ENCODE measurements around the gene DLG1. TPM values are rescaled to one million over a fixed set of nuclear protein-coding genes. Genes with fewer than 3 reads are reported as not detected.

DLG1 gene
- total RNA-seq, 1 experiment from 2014 or later: 127 TPM

DNA sequence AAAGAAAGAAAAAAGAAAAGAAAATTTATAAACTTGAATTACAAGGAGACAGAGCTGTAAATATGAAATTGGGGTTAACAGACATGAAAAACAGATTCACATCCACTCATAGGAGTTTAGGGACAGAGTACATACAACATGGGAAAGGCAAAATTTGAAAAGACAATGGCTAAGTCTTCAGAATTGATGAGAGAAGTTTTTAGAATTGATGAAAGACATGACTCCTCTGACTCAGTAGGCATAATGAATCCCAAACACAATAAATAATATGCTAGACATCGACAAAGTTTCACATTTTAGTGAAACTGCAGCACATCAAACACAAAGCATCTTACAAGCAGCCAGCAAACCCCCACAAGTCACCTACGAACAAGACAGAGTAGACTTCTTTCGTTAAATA, 184.4 kb downstream of the DLG1 start:
- TF ChIP-seq, protein P1, sequence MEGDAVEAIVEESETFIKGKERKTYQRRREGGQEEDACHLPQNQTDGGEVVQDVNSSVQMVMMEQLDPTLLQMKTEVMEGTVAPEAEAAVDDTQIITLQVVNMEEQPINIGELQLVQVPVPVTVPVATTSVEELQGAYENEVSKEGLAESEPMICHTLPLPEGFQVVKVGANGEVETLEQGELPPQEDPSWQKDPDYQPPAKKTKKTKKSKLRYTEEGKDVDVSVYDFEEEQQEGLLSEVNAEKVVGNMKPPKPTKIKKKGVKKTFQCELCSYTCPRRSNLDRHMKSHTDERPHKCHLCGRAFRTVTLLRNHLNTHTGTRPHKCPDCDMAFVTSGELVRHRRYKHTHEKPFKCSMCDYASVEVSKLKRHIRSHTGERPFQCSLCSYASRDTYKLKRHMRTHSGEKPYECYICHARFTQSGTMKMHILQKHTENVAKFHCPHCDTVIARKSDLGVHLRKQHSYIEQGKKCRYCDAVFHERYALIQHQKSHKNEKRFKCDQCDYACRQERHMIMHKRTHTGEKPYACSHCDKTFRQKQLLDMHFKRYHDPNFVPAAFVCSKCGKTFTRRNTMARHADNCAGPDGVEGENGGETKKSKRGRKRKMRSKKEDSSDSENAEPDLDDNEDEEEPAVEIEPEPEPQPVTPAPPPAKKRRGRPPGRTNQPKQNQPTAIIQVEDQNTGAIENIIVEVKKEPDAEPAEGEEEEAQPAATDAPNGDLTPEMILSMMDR (IDR thresholded peaks at IDR 0.05; ENCODE audit: unreplicated experiment): no peak
- intact Hi-C loops (cut with micrococcal nuclease; ENCODE audit: unreplicated experiment): no loop called here
- BruUV-seq (replicated peaks): no TSS peak
- no peaks in the 10 kb centered on the region for H3K27me3 Mint-ChIP-seq (ENCODE audit: unreplicated experiment)
- H3K4me3 Mint-ChIP-seq (ENCODE audit: low read depth, unreplicated experiment): no peak overlapping the region
- H3K4me1 Mint-ChIP-seq (ENCODE audit: low read depth, unreplicated experiment): no peaks in the 10 kb centered on the region
- CTCF ChIA-PET: no interaction called here
- peaks cover 30% of the 10 kb centered on the region for H3K36me3 Mint-ChIP-seq (ENCODE audit: insufficient read depth, unreplicated experiment)
- DNase-seq: no peak
- H3K27ac Mint-ChIP-seq (ENCODE audit: unreplicated experiment): no peak overlapping the region
- H3K9me3 Mint-ChIP-seq (ENCODE audit: low read depth, unreplicated experiment): no peaks in the 10 kb centered on the region

DNA sequence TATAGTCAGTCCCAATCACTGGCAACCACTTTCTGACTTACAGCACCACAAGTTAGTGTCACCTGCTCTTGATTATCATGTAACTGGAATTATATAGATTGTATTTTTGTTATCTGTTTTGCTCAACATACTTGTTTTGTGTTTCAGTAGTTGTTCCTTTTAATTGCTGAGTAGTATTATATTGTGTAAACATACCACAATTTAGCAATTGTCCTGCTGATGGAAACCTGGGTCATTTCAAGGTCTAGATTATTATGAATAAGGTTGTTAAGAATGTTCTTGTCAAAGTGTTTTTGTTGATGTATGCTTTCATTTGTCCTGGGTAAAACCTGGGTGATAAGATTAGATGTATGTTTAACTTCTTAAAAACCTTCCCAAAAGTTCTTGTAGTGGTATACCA, 186.7 kb downstream of the DLG1 start:
- BruUV-seq (replicated peaks): no TSS peak
- Mint-ChIP-seq H3K27me3 (ENCODE audit: unreplicated experiment) (no peaks in the 10 kb centered on the region), H3K4me1 (ENCODE audit: low read depth, unreplicated experiment) (no peaks in the 10 kb centered on the region), H3K4me3 (ENCODE audit: low read depth, unreplicated experiment) (no peak overlapping the region), H3K36me3 (ENCODE audit: insufficient read depth, unreplicated experiment) (peaks cover 36% of the 10 kb centered on the region), H3K9me3 (ENCODE audit: low read depth, unreplicated experiment) (no peaks in the 10 kb centered on the region), H3K27ac (ENCODE audit: unreplicated experiment) (no peak overlapping the region)
- intact Hi-C loops (cut with micrococcal nuclease; ENCODE audit: unreplicated experiment): no loop called here
- CTCF ChIA-PET: no interaction called here
- DNase-seq: no peak
- TF ChIP-seq, protein P1 (IDR thresholded peaks at IDR 0.05; ENCODE audit: unreplicated experiment): no peak

DNA sequence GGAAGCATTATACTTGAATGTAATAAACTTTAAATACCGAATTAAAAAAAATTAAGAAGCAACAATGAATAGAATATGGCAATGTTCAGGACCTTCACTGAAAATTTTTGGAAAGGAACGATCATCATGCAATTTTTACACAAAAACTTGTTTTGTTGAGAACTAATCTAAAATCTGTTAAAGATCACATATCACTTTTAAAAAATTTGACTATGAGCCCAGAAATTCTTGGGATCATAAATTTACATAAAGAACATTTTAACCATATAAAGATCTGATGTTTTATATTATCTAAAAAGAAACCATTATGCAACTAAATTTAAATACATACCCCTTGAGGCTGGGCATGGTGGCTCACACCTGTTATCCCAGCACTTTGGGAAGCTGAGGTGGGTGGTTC, 192.6 kb downstream of the DLG1 start:
- no peaks in the 10 kb centered on the region for H3K4me1 Mint-ChIP-seq (ENCODE audit: low read depth, unreplicated experiment)
- H3K9me3 Mint-ChIP-seq (ENCODE audit: low read depth, unreplicated experiment): no peaks in the 10 kb centered on the region
- H3K4me3 Mint-ChIP-seq (ENCODE audit: low read depth, unreplicated experiment): no peak overlapping the region
- no peaks in the 10 kb centered on the region for H3K27me3 Mint-ChIP-seq (ENCODE audit: unreplicated experiment)
- H3K36me3 Mint-ChIP-seq (ENCODE audit: insufficient read depth, unreplicated experiment): peaks cover 21% of the 10 kb centered on the region
- intact Hi-C loops (cut with micrococcal nuclease; ENCODE audit: unreplicated experiment): no loop called here
- no peak for DNase-seq
- CTCF ChIA-PET: interaction anchor here (0.6 kb wide), 1 partner anchor 9 kb away, joined by 3 read pairs; no protein-coding TSS in a partner anchor
- no peak overlapping the region for H3K27ac Mint-ChIP-seq (ENCODE audit: unreplicated experiment)
- BruUV-seq (replicated peaks): no TSS peak
- TF ChIP-seq, protein P1 (IDR thresholded peaks at IDR 0.05; ENCODE audit: unreplicated experiment): no peak

DNA sequence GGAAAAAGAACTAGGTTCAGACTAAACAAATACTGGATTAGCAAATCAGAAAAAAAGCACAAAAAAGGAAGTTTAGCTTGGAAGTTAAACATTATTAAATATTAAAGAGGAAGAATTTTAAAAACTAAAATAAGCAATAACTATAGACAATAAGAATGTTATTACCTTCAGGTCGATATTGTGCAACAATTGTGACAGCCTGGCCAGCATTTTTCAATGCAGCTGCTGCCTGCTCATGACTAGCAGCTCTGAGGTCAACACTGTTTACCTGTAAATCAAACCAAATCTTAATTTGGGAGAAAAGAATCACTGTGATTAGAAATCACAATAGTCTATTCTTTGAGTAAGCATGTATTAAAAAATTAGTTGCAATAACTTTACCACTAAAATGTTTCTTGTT, 193.7 kb downstream of the DLG1 start:
- no peaks in the 10 kb centered on the region for H3K27me3 Mint-ChIP-seq (ENCODE audit: unreplicated experiment)
- BruUV-seq (replicated peaks): no TSS peak
- CTCF ChIA-PET: interaction anchor here (0.7 kb wide), 1 partner anchor 12 kb away, joined by 3 read pairs; no protein-coding TSS in a partner anchor

More for the DNA sequence above, 193.7 kb downstream of the DLG1 start:
- intact Hi-C loops (cut with micrococcal nuclease; ENCODE audit: unreplicated experiment): no loop called here
- Mint-ChIP-seq H3K4me1 (ENCODE audit: low read depth, unreplicated experiment) (no peaks in the 10 kb centered on the region), H3K4me3 (ENCODE audit: low read depth, unreplicated experiment) (no peak overlapping the region), H3K36me3 (ENCODE audit: insufficient read depth, unreplicated experiment) (peaks cover 21% of the 10 kb centered on the region), H3K27ac (ENCODE audit: unreplicated experiment) (no peak overlapping the region), H3K9me3 (ENCODE audit: low read depth, unreplicated experiment) (no peaks in the 10 kb centered on the region)
- no peak for DNase-seq
- TF ChIP-seq, protein P1 (IDR thresholded peaks at IDR 0.05; ENCODE audit: unreplicated experiment): no peak

Measured in Calu3 (cell line).